Activated CD8-positive, alpha-beta memory T cell treated with anti-CD3 and anti-CD28 coated beads for 48 hours (primary cell): ENCODE results near the gene ZNF583.

Experiments
- DNase-seq, 3 experiments: peaks; one replicate each; pipeline ENCODE4 v3.0.0-alpha.2; 2020; ENCODE audit warnings: low read depth in 2 of 3, low spot score in 2 of 3

The ZNF583 gene

DNA sequence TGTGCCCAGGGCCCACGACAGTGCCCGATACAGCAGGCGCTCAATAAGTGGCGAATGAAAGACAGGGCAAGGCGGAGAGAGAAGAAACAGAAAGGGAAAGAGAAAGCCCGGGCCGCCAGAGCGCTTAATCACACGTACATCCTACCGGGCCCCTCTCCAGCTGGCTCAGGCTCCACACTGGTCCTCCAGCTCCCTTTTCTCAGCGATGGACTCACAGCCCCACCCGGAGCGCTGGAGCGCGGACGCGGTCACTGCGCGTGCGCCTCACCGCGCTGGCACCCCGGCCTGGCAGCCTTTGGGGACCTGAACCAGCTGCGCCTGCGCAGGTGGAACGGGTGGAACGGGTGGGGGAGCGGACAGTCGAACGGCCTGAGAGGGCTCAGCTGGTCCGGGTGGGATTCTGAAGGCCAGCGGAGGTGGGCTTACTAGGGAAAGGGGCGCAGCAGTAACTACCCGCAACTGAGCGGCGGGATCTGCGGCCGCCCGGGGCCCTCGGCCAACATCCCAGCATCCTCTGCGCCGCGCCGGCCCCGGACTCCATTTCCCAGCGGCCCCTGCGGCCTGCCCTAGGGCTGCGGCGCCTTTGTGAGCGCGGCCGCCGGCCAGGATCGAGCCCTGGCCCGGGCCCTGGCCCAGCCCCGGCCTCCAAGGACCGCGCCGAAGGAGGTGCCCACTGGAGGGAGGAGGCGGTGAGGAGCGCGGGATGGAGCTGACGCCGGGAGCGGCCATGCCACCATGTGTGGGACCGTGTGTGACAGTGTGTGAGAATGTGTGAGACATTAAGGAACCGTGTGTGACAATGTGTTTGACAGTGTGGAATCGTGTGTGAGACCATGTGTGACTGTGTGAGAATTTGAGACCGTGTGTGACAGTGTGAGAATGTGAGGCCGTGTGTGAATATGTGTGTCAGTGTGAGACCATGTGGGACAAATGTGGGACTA lies at the start of gene ZNF583:
Gene ZNF583, plus strand, starts transcription at position 569 of the 941 bp plus-strand sequence. CDS start 2,783 bp downstream, outside the sequence.
- DNase-seq, result peak; percentile 71 to 82 (median 75)

DNA sequence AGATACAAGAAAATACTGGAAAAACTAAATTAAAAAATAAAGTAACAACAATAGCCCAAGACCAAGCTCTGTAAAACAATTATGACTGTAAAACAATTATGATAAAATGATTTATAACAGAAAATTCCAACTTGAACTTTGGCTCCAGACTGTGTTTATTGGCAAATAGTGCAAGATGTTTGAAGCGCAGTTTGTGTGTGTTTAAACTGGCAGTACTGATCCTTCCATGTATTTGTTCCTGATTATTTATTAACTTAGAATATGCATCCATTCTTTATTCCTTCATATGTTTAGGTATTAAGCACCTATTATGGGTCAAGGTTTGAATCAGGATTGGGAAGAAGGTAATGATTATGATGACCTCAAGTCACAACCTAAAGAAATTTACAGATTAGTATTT lies 48.6 kb upstream of the ZNF583 start:
- no peak for DNase-seq

DNA sequence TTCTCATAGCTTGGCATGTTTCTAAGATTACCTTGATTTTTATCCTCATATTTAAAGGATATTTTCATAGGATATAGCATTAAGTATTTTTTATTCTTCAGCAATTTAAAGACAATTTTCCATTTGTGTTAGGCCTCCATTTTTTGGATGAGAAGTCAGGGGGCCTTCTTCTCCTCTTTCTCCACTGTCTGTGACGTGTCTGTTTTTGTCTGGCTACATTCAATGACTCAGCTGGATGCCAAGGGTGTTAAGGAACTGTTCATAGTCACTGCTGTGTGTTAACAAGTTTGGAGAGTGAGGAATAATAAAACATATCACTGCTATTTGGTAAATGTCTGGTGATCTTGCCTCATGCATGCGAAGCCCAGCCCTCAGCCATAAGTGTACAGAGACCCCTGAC lies 47.2 kb upstream of the ZNF583 start:
- no peak for DNase-seq

DNA sequence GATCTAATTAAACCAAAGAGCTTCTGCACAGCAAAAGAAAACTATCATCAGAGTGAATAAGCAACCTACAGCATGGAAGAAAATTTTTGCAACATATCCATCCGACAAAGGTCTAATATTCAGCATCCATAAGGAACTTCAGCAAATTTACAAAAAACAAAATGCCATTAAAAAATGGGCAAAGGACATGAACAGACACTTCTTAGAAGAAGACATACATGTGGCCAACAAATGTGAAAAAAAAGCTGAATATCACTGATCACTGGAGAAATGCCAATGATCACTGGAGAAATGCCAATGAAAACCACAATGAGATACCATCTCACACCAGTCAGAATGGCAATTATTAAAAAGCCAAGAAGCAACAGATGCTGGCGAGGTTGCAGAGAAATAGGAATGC lies 43.3 kb upstream of the ZNF583 start:
- DNase-seq, result no peak

- peak; percentile 42 to 62 (median 53) for DNase-seq
Observed at GRCh38 chr19:56367829-56368711, 36.1 kb upstream of the ZNF583 start.

GRCh38 chr19:56369886-56370676 lies 34.1 kb upstream of the ZNF583 start:
- DNase-seq, result no peak

- DNase-seq, result no peak
Observed at GRCh38 chr19:56372281-56372680, 31.9 kb upstream of the ZNF583 start.

DNA sequence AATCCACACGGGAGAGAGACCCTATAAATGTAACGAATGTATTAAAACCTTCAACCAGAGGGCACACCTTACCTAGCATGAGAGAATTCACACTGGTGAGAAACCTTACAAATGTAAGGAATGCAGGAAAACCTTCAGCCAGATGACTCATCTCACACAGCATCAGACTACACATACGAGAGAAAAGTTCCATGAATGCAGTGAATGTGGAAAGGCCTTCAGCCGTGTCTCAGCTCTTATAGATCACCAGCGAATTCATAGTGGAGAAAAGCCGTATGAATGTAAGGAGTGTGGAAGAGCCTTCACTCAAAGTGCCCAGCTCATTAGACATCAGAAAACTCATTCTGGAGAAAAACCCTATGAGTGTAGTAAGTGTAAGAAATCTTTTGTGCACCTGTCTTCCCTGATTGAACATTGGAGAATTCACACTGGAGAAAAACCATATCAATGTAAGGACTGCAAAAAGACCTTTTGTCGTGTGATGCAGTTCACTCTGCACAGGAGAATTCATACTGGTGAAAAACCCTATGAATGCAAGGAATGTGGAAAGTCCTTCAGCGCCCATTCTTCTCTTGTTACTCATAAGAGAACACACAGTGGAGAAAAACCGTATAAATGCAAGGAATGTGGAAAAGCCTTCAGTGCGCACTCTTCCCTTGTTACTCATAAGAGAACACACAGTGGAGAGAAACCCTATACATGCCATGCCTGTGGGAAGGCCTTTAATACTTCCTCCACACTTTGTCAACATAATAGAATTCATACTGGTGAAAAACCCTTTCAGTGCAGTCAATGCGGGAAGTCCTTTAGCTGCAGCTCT lies 26.8 kb upstream of the ZNF583 start:
- no peak for DNase-seq

DNA sequence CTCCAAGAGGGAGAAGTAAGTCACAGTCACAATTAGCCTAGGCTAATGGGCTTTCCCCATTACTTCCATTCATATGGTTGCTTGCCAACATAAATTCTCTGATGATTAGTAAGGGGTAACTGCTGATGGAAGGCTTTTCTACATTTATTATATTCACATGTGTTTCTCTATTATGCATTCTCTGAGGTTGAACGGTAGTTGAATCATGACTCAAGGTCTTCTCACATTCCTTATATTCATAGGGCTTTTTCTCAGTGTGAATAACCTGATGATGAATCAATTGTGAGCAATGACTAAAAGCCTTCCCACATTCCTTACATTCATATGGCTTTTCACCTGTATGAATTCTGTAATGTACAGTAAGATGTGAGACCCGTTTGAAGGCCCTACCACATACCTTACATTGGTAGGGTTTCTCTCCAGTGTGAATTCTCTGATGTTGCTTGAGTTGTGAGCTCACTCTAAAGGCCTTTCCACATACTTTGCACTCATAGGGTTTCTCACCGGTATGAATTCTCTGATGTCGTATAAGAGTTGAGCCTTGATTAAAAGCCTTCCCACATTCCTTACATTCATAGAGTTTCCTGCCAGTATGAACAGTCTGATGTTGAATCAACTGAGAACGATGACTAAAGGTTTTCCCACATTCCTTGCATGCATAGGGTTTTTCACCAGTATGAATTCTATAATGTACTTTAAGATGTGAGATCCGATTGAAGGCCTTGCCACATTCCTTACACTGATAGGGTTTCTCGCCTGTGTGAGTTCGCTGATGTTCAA lies 20.1 kb upstream of the ZNF583 start:
- no peak for DNase-seq

GRCh38 chr19:56393119-56394012 lies 10.8 kb upstream of the ZNF583 start, which contains the start of gene ZNF582:
Gene ZNF582 (minus strand): TSS chr19:56393534. CDS start chr19:56391752, 1,782 bp downstream.
- DNase-seq, result peak; percentile 63 to 73 (median 63)

DNA sequence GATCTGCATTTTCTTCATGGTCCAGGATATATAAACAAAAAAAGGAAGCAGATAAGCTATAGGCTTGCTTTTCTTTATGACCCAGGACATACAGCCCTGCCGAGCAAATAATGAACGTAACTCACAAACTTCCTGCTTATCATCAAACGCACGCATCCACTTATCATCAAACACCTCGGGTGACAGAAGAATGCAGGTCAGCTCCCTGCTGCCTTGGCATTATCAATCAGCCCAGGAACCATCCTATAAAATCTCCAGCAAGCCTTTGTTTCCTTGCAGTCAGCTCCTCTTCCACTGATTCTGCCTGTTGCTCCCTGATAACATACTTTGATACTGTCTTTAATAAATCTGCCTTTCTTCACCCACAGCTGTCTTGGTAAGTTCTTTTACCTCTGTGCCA lies 5.3 kb upstream of the ZNF583 start:
- no peak for DNase-seq

- DNase-seq, result no peak
Observed at GRCh38 chr19:56400485-56400884, 3.6 kb upstream of the ZNF583 start.

DNA sequence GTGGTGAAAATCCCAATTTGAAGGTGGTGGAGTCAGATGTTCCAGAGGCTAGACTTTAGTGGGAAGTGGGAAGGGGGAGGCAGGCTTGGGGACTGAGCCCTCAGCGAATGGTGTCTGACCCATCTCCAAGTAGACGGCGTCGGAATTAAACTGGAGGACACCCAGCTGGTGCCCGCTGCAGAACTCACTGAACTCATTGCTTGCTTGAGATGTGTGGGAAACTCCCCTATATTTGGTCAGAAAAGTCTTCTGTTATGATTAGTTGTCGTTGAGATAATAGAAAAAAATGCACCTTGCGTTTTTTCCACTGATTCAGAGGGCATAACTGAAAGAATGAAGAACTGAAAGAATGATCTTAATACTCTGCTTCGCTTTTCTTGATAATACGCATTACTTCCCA lies 871 bp upstream of the ZNF583 start:
- DNase-seq, result no peak

DNA sequence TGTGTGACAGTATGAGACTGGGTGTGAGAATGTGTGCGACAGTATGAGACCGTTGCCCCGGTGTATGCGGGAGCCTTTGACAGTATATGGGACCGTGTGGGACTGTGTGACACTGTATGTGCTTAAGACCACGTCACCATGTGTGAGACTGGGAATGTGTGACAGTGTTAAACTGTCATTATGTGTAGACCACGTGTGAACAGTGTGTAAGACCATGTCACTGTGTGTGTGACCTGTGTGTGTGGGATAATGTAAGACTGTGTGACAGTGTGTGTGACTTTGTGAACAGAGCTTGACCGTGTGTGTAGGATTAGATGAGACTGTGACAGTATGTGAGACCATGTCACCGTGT lies 549 bp downstream of the ZNF583 start:
- DNase-seq, result no peak

GRCh38 chr19:56405062-56405461 lies 930 bp downstream of the ZNF583 start:
- no peak for DNase-seq

- no peak for DNase-seq
Observed at GRCh38 chr19:56423276-56423984, 19.3 kb downstream of the ZNF583 start.

- DNase-seq, result no peak
Observed at GRCh38 chr19:56423985-56424353, 19.8 kb downstream of the ZNF583 start.
